Gastrocnemius medialis (tissue), 4 donors: ENCODE measurements around the gene PPP1R11. TPM values are rescaled to one million over a fixed set of nuclear protein-coding genes. Genes with fewer than 3 reads are reported as not detected.

Experiments used
- ATAC-seq, 2 donors: fragments of 150-250 bp; one replicate each; pipeline ENCODE4 v1.9.1; 2016
- DNase-seq, 2 donors: peaks; one replicate each; pipeline ENCODE4 v3.0.0-alpha.2; 2019
- H3K27ac ChIP-seq, 4 donors: fragments of 200-600 bp; sonication (generic); 1 replicate in 1 of 4; 2 replicates in 3 of 4; pipeline ENCODE4 v1.5.1; 2016 to 2018; ENCODE audit warnings: mild to moderate bottlenecking in 2 of 4, moderate library complexity in 1 of 4
- H3K27me3 ChIP-seq, 3 donors: fragments of 200-600 bp; sonication (generic) in 2 of 3; 1 replicate in 1 of 3; 2 replicates in 2 of 3; pipeline versions ENCODE4 v1.5.1 to v1.6.0; 2016 to 2019; ENCODE audit warnings: mild to moderate bottlenecking in 1 of 3, moderate library complexity in 1 of 3
- H3K36me3 ChIP-seq, 2 donors: fragments of 200-600 bp; sonication (generic) in 1 of 2; one replicate each; pipeline ENCODE4 v1.5.1; 2017 to 2018
- H3K4me1 ChIP-seq, 2 donors: fragments of 200-600 bp; sonication (generic) in 1 of 2; one replicate each; pipeline ENCODE4 v1.5.1; 2016 to 2017; ENCODE audit warnings: mild to moderate bottlenecking in 2 of 2
- H3K4me3 ChIP-seq, 4 donors: fragments of 200-600 bp; sonication (generic) in 3 of 4; 1 replicate in 1 of 4; 2 replicates in 3 of 4; pipeline ENCODE4 v1.5.1; 2016 to 2019; ENCODE audit warnings: mild to moderate bottlenecking in 2 of 4
- H3K9me3 ChIP-seq, 3 donors: fragments of 200-600 bp; sonication (generic) in 2 of 3; 1 replicate in 1 of 3; 2 replicates in 2 of 3; pipeline ENCODE4 v1.5.1; 2016 to 2019
- POLR2A ChIP-seq, 2 donors: fragments of 450-650 bp; IDR thresholded peaks; one replicate each; pipeline ENCODE4 v1.6.1; 2017; ENCODE audit warnings: antibody characterized with exemption in 2 of 2, mild to moderate bottlenecking in 2 of 2, moderate library complexity in 2 of 2
- in situ Hi-C, 4 donors: fragments of 200-750 bp; cut with MboI; loops; one replicate each; pipeline versions ENCODE4 v1.15.0 to v1.8.0; 2017; ENCODE audit warnings: low sequenced_read_pairs in 4 of 4
- intact Hi-C: fragments of 100-400 bp; cut with DNase I; formaldehyde crosslinking; loops from one replicate; pipeline ENCODE4 v1.15.1; 2023; ENCODE audit warnings: low total_unique reads
- total RNA-seq, 4 donors: library from RNA; depleted of rRNA; stranded (reverse); fragments of >200 nt; gene quantifications; one replicate each; pipeline versions ENCODE4 v1.1.0 to v1.2.3, GENCODE V29; 2016
- TF ChIP-seq, protein P1 (sequence below), 5 experiments: fragments of 450-650 bp in 3 of 5; fragments of 200-600 bp in 2 of 5; sonication (generic) in 2 of 5; IDR thresholded peaks in 4 of 5; conservative IDR thresholded peaks in 1 of 5; 1 replicate in 4 of 5; 2 replicates in 1 of 5; pipeline ENCODE4 v1.5.1; 2016 to 2019; ENCODE audit warnings: antibody characterized with exemption in 5 of 5, mild to moderate bottlenecking in 3 of 5, moderate library complexity in 3 of 5

PPP1R11 gene
- total RNA-seq, 4 donors from 2014 or later, result 34.0 to 72.4 (median 49.9) TPM

DNA sequence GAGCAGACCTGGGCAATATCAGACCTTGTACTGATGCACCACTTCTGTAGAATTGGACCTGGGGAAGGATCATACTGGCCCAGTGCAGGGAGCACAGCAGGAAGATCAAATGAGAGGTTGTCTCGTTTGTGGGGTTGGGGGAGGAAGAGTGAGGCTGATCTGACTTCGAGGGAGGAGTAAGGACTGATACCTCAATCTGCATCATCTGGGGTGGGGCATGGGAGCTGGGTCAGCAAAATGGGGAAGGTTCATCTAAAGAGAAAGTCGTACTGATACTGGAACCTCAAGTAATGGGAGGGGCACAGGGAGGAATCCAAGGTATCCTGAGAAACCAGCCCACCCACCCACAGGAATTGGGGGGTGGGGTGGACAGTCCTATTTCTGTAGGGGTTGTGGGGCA, 4.9 kb downstream of the PPP1R11 start:
- Histone ChIP-seq H3K27me3 (peaks cover 50 to 62% (median 58%) of the 10 kb centered on the region in 3 donors), H3K4me1 (peaks cover 14 to 24% of the 10 kb centered on the region in 2 donors), H3K36me3 (peaks cover 0 to 17% of the 10 kb centered on the region in 2 donors), H3K4me3 (no peak overlapping the region), H3K9me3 (no peaks in the 10 kb centered on the region), H3K27ac (no peak overlapping the region)
- in situ Hi-C loops, result loop anchor here in 2 of 4 donors (25.0 kb wide), 1 partner anchor 265 kb away; the partner anchor contains the start of genes RPP21 (in 2 of the 2) and TRIM39 (in 2 of the 2)
- ATAC-seq, result no peak
- intact Hi-C loops, result no loop called here
- DNase-seq, result no peak
- TF ChIP-seq POLR2A (IDR thresholded peaks at IDR 0.05), result no peak
- TF ChIP-seq, protein P1, sequence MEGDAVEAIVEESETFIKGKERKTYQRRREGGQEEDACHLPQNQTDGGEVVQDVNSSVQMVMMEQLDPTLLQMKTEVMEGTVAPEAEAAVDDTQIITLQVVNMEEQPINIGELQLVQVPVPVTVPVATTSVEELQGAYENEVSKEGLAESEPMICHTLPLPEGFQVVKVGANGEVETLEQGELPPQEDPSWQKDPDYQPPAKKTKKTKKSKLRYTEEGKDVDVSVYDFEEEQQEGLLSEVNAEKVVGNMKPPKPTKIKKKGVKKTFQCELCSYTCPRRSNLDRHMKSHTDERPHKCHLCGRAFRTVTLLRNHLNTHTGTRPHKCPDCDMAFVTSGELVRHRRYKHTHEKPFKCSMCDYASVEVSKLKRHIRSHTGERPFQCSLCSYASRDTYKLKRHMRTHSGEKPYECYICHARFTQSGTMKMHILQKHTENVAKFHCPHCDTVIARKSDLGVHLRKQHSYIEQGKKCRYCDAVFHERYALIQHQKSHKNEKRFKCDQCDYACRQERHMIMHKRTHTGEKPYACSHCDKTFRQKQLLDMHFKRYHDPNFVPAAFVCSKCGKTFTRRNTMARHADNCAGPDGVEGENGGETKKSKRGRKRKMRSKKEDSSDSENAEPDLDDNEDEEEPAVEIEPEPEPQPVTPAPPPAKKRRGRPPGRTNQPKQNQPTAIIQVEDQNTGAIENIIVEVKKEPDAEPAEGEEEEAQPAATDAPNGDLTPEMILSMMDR (IDR thresholded peaks at IDR 0.05 in 4 of 5, conservative IDR thresholded peaks at IDR 0.05 in 1 of 5), result no peak

- Histone ChIP-seq H3K4me1 (peaks cover 7 to 13% of the 10 kb centered on the region in 2 donors), H3K9me3 (no peaks in the 10 kb centered on the region), H3K4me3 (no peak overlapping the region), H3K27ac (no peak overlapping the region), H3K27me3 (peaks cover 50 to 73% (median 66%) of the 10 kb centered on the region in 3 donors), H3K36me3 (peaks cover 0 to 17% of the 10 kb centered on the region in 2 donors)
- ATAC-seq (no peak), DNase-seq (no peak)
- intact Hi-C loops (no loop called here), in situ Hi-C loops (loop anchor here in 2 of 4 donors (25.0 kb wide), 1 partner anchor 264 kb away; the partner anchor contains the start of genes RPP21 (in 2 of the 2) and TRIM39 (in 2 of the 2))
- TF ChIP-seq, protein P1 (IDR thresholded peaks at IDR 0.05 in 4 of 5, conservative IDR thresholded peaks at IDR 0.05 in 1 of 5), result no peak
- TF ChIP-seq POLR2A (IDR thresholded peaks at IDR 0.05), result no peak
These were observed 6.7 kb downstream of the PPP1R11 start for GRCh38 chr6:30073489-30074235.

DNA sequence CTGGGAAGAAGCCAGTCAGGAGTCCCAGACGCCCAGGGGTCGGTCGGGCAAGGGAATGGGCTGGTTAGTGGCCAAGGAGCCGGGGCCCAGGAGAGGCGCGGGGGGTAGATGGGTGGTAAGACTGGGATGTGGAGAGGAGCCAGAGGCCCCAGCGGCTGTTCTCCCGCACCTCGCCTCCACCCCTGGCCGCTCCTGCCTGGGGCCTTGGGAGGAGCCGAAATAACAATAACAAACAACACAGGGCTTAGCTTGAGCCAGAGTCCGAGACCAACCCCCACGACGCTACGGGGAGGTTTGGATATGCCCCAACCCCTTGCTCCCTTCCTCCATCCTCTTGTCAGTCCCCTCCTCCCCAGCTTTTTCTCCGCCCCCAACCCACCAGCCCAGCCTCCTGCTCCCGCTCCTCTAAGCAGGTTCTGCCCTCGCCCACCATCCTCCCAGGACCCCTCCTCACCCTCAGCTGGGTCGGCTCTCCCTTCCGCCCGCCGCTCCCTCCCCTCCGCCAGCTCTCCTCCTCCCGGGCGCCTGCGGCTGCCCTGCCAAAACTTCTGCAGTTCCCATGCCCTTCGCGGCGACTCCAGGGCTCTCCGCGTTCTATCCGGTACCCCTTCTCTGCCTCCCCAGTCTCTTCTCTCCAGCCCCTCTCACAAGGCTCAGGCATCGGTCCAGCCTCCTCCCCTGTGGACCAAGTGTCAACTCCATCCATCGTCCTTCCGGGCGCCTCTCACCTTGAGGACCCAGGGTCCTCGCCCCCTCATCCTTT, 7.5 kb downstream of the PPP1R11 start:
- Histone ChIP-seq H3K27me3 (peaks cover 50 to 76% (median 68%) of the 10 kb centered on the region in 3 donors), H3K4me3 (peak overlapping the region in 2 of 4 donors; percentile 13), H3K9me3 (no peaks in the 10 kb centered on the region), H3K27ac (no peak overlapping the region), H3K4me1 (peaks cover 7 to 13% of the 10 kb centered on the region in 2 donors), H3K36me3 (peaks cover 0 to 8% of the 10 kb centered on the region in 2 donors)
- no peak for DNase-seq
- in situ Hi-C loops (loop anchor here in 2 of 4 donors (25.0 kb wide), 1 partner anchor 263 kb away; the partner anchor contains the start of genes RPP21 (in 2 of the 2) and TRIM39 (in 2 of the 2)), intact Hi-C loops (no loop called here)
- no peak for ATAC-seq
- TF ChIP-seq, protein P1 (IDR thresholded peaks at IDR 0.05 in 4 of 5, conservative IDR thresholded peaks at IDR 0.05 in 1 of 5), result no peak
- TF ChIP-seq POLR2A (IDR thresholded peaks at IDR 0.05), result no peak

GRCh38 chr6:30075094-30075789, 8.2 kb downstream of the PPP1R11 start, which contains the start of gene RNF39:
RNF39 (minus strand) TSS chr6:30075769; CDS start chr6:30075585, 184 bp downstream.
- peaks cover 50 to 76% (median 68%) of the 10 kb centered on the region in 3 donors for H3K27me3 ChIP-seq
- peaks cover 7 to 13% of the 10 kb centered on the region in 2 donors for H3K4me1 ChIP-seq
- in situ Hi-C loops, result no loop called here
- DNase-seq (no peak), ATAC-seq (no peak)
- no peaks in the 10 kb centered on the region for H3K9me3 ChIP-seq
- peaks cover 0 to under 1% of the 10 kb centered on the region in 2 donors for H3K36me3 ChIP-seq
- no peak within 1 kb of the TSS for H3K27ac ChIP-seq
- intact Hi-C loops, result no loop called here
- peak within 1 kb of the TSS in 2 of 4 donors; percentile 13 for H3K4me3 ChIP-seq
- no peak for TF ChIP-seq POLR2A (IDR thresholded peaks at IDR 0.05)
- TF ChIP-seq, protein P1 (IDR thresholded peaks at IDR 0.05 in 4 of 5, conservative IDR thresholded peaks at IDR 0.05 in 1 of 5), result no peak
